ENCODE measurements around the gene NF1. TPM values are rescaled to one million over a fixed set of nuclear protein-coding genes. Genes with fewer than 3 reads are reported as not detected.

The NF1 gene
- total and polyA plus RNA-seq, 10 donors = 3.1 to 97.7 (median 58.3) TPM

DNA sequence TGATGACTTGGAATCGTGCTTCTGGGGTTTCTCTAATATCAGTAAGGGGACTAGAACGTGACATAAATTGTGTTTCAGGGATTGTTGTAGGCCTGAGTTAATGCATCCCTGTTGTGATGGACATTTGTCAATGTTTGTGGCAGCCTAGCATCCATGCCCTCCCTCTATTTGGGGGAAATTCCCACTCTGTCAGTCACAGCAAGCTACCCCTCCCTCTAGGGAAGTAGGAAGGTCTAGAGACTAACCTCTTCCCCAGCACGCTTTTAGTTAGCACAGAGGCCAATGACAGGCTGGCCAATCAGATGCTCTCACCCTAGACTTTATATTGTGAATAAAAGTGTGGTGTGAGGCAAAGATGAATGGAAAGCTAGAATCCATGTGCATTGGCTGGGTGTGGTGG, 32.4 kb upstream of the NF1 start:
- Histone ChIP-seq H3K36me3 (no peaks in the 10 kb centered on the region), H3K9me3 (no peaks in the 10 kb centered on the region), H3K4me3 (no peak overlapping the region), H3K4me1 (peaks cover 0 to 2% (median 0%) of the 10 kb centered on the region in 6 donors), H3K27me3 (replicated peaks in 1 of 7) (no peaks in the 10 kb centered on the region), H3K27ac (no peak overlapping the region)
- TF ChIP-seq POLR2A (IDR thresholded peaks at IDR 0.05) (no peak), POLR2AphosphoS5 (IDR thresholded peaks at IDR 0.05) (no peak)
- TF ChIP-seq, protein P1, sequence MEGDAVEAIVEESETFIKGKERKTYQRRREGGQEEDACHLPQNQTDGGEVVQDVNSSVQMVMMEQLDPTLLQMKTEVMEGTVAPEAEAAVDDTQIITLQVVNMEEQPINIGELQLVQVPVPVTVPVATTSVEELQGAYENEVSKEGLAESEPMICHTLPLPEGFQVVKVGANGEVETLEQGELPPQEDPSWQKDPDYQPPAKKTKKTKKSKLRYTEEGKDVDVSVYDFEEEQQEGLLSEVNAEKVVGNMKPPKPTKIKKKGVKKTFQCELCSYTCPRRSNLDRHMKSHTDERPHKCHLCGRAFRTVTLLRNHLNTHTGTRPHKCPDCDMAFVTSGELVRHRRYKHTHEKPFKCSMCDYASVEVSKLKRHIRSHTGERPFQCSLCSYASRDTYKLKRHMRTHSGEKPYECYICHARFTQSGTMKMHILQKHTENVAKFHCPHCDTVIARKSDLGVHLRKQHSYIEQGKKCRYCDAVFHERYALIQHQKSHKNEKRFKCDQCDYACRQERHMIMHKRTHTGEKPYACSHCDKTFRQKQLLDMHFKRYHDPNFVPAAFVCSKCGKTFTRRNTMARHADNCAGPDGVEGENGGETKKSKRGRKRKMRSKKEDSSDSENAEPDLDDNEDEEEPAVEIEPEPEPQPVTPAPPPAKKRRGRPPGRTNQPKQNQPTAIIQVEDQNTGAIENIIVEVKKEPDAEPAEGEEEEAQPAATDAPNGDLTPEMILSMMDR (IDR thresholded peaks at IDR 0.05 in 8 of 11, conservative IDR thresholded peaks at IDR 0.05 in 3 of 11) = no peak
- intact Hi-C loops (cut with DNase I; ENCODE audit: low total_unique reads) = no loop called here
- 82 to 98% (median 93%) methylated on average over 3 of the region's 3 CpGs for WGBS, 5 donors
- DNase-seq = no peak

DNA sequence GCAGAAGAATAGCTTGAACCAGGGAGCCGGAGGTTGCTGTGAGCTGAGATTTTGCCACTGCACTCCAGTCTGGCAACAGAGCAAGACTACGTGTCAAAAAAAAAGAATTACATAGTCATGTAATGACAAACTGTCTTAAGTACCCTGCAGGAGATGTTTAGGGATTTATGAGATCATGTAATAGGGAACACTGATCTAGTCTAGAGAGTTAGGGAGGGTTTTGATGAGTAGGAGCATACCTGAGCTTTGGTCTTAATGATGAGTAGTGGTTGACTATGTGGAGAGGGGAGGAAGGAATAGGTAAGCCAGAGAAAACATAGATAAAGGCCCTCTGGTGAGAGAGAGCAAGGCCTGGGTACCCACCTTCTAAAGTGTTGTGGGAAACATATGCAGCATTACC, 30.1 kb upstream of the NF1 start:
- 86 to 98% (median 93%) methylated on average over 2 of the region's 2 CpGs for WGBS, 5 donors

DNA sequence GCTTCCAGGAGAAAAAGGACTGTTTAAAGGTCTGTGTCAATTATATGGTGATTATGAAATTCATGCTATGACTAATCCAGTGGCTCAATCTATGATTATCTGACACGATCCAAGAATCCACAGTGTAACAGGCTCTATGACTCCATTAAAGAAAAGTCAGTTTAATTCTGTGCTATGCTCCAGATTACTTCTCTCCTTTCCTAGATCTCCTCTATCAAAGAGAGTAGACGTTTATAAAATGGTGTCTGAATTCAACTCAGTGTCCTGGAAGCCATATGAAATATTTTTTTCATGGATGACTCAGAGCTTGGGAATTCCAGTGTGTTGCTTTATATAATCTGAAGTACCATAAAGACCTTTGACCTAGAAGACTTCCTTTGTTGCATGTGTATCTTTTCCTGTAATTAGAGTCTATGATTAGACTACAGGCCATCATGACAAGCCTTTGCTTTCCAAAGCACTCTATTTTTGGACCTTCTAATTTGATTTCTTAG, 27.0 kb upstream of the NF1 start:
- TF ChIP-seq, protein P1 (IDR thresholded peaks at IDR 0.05 in 8 of 11, conservative IDR thresholded peaks at IDR 0.05 in 3 of 11) = no peak
- TF ChIP-seq POLR2AphosphoS5 (IDR thresholded peaks at IDR 0.05) (no peak), POLR2A (IDR thresholded peaks at IDR 0.05) (no peak)
- Histone ChIP-seq H3K4me1 (peaks cover 0 to 17% (median 6%) of the 10 kb centered on the region in 6 donors), H3K4me3 (no peak overlapping the region), H3K27me3 (replicated peaks in 1 of 7) (no peaks in the 10 kb centered on the region), H3K9me3 (no peaks in the 10 kb centered on the region), H3K27ac (peak overlapping the region in 7 of 8 donors; percentile 45 to 63 (median 59)), H3K36me3 (no peaks in the 10 kb centered on the region)
- WGBS, 5 donors = 42 to 62% (median 44%) methylated on average over 2 of the region's 2 CpGs
- DNase-seq = no peak
- intact Hi-C loops (cut with DNase I; ENCODE audit: low total_unique reads) = no loop called here

More for the DNA sequence above, 30.1 kb upstream of the NF1 start:
- H3K36me3 ChIP-seq = no peaks in the 10 kb centered on the region
- H3K27ac ChIP-seq = no peak overlapping the region
- no peak for TF ChIP-seq POLR2A (IDR thresholded peaks at IDR 0.05)
- TF ChIP-seq, protein P1 (IDR thresholded peaks at IDR 0.05 in 8 of 11, conservative IDR thresholded peaks at IDR 0.05 in 3 of 11) = no peak
- no peak for TF ChIP-seq POLR2AphosphoS5 (IDR thresholded peaks at IDR 0.05)
- intact Hi-C loops (cut with DNase I; ENCODE audit: low total_unique reads) = no loop called here
- no peak for DNase-seq
- no peaks in the 10 kb centered on the region for H3K27me3 ChIP-seq (replicated peaks in 1 of 7)
- peaks cover 0 to 17% (median 6%) of the 10 kb centered on the region in 6 donors for H3K4me1 ChIP-seq
- H3K9me3 ChIP-seq = no peaks in the 10 kb centered on the region
- no peak overlapping the region for H3K4me3 ChIP-seq

DNA sequence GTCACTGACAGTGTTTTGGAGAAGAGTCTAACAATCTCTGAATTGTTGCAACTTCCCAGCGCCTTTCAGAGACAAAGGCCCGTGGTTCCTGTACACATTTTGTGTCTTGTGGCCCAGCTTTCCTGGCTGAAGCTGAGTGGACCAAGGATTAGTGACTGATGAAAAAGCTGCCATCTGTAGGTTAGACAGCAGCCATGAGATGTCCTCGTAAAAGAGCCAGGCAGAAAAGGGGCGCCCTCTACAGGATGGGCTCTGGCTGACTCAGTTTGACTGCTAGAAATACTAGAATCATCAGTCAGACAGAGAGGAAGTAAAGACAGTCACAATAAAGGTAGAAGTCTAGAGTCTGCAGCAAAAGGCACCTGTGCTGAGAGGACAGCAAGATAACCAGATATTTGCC, 26.5 kb upstream of the NF1 start:
- Histone ChIP-seq H3K36me3 (no peaks in the 10 kb centered on the region), H3K27ac (peak overlapping the region in 7 of 8 donors; percentile 45 to 74 (median 61)), H3K4me1 (peaks cover 0 to 17% (median 6%) of the 10 kb centered on the region in 6 donors), H3K4me3 (no peak overlapping the region), H3K9me3 (no peaks in the 10 kb centered on the region), H3K27me3 (replicated peaks in 1 of 7) (no peaks in the 10 kb centered on the region)
- intact Hi-C loops (cut with DNase I; ENCODE audit: low total_unique reads) = no loop called here
- TF ChIP-seq POLR2A (IDR thresholded peaks at IDR 0.05) = no peak
- TF ChIP-seq, protein P1 (IDR thresholded peaks at IDR 0.05 in 8 of 11, conservative IDR thresholded peaks at IDR 0.05 in 3 of 11) = peak in 8 of 11 experiments; percentile 14 to 57 (median 40)
- no peak for TF ChIP-seq POLR2AphosphoS5 (IDR thresholded peaks at IDR 0.05)
- 38 to 59% (median 50%) methylated on average over 4 of the region's 4 CpGs for WGBS, 5 donors
- DNase-seq = no peak
